Activated CD4-positive, alpha-beta T cell treated with anti-CD3 and anti-CD28 coated beads for 4 hours (primary cell): ENCODE results near the gene OCIAD2.
"Not testable (repeated sequence)": the region's sequence is repeated elsewhere in the genome, so short reads cannot be mapped to it uniquely, and the experiment has no call there.

Source experiments
- DNase-seq, 2 donors: peaks; one replicate each; pipeline ENCODE4 v3.0.0-alpha.2; 2020

Gene OCIAD2

GRCh38 chr4:48905363-48906015 is 1.1 kb downstream of the OCIAD2 start:
- no peak for DNase-seq

- DNase-seq = no peak
Measured at GRCh38 chr4:48904541-48905142, 1.9 kb downstream of the OCIAD2 start.

- DNase-seq = no peak
Measured at GRCh38 chr4:48904101-48904500, 2.5 kb downstream of the OCIAD2 start.

- no peak for DNase-seq
Measured at GRCh38 chr4:48902266-48902665, 4.3 kb downstream of the OCIAD2 start.

GRCh38 chr4:48901196-48901595 is 5.4 kb downstream of the OCIAD2 start:
- no peak for DNase-seq

GRCh38 chr4:48899950-48900349 is 6.6 kb downstream of the OCIAD2 start:
- no peak for DNase-seq

- DNase-seq = no peak
Measured at GRCh38 chr4:48899432-48899749, 7.2 kb downstream of the OCIAD2 start.

GRCh38 chr4:48898733-48899431 is 7.7 kb downstream of the OCIAD2 start:
- DNase-seq = no peak

GRCh38 chr4:48896845-48897244 is 9.7 kb downstream of the OCIAD2 start:
- DNase-seq = no peak

- DNase-seq = no peak
Measured at GRCh38 chr4:48891028-48891619, 15.4 kb downstream of the OCIAD2 start.

- not testable (repeated sequence) for DNase-seq
Measured at GRCh38 chr4:48889750-48890149, 16.8 kb downstream of the OCIAD2 start.

GRCh38 chr4:48881646-48882045 is 24.9 kb downstream of the OCIAD2 start:
- DNase-seq = not testable (repeated sequence)

- no peak for DNase-seq
Measured at GRCh38 chr4:48879561-48880442, 26.8 kb downstream of the OCIAD2 start.

- no peak for DNase-seq
Measured at GRCh38 chr4:48877827-48878535, 28.6 kb downstream of the OCIAD2 start.

GRCh38 chr4:48864696-48865095 is 41.9 kb downstream of the OCIAD2 start:
- not testable (repeated sequence) for DNase-seq

GRCh38 chr4:48863728-48864127 is 42.8 kb downstream of the OCIAD2 start:
- no peak for DNase-seq

- no peak for DNase-seq
Measured at GRCh38 chr4:48862661-48863060, 43.9 kb downstream of the OCIAD2 start.

- no peak for DNase-seq
Measured at GRCh38 chr4:48862038-48862437, 44.5 kb downstream of the OCIAD2 start.

- no peak for DNase-seq
Measured at GRCh38 chr4:48858130-48858529, 48.4 kb downstream of the OCIAD2 start.

- no peak for DNase-seq
Measured at GRCh38 chr4:48854982-48855381, 51.6 kb downstream of the OCIAD2 start.

GRCh38 chr4:48854395-48854683 is 52.2 kb downstream of the OCIAD2 start:
- no peak for DNase-seq

GRCh38 chr4:48853604-48854394 is 52.8 kb downstream of the OCIAD2 start:
- DNase-seq = no peak
